ENCODE measurements around the gene CARD11. TPM values are rescaled to one million over a fixed set of nuclear protein-coding genes. Genes with fewer than 3 reads are reported as not detected.

CARD11 gene
- total RNA-seq, 1 donor: not detected

- no peak for TF ChIP-seq CTCF (IDR thresholded peaks at IDR 0.05; ENCODE audit: insufficient read depth, low read depth, low read length)
- no peak overlapping the region for H3K4me3 ChIP-seq (ENCODE audit: low read depth, low read length)
- no peak for DNase-seq (ENCODE audit: low read depth)
Observed at GRCh38 chr7:2943851-2944601, 99.6 kb downstream of the CARD11 start.

- no peak for DNase-seq (ENCODE audit: low read depth)
- H3K4me3 ChIP-seq (ENCODE audit: low read depth, low read length): no peak overlapping the region
- TF ChIP-seq CTCF (IDR thresholded peaks at IDR 0.05; ENCODE audit: insufficient read depth, low read depth, low read length): no peak
Observed at GRCh38 chr7:2941216-2941859, 102.3 kb downstream of the CARD11 start.

DNA sequence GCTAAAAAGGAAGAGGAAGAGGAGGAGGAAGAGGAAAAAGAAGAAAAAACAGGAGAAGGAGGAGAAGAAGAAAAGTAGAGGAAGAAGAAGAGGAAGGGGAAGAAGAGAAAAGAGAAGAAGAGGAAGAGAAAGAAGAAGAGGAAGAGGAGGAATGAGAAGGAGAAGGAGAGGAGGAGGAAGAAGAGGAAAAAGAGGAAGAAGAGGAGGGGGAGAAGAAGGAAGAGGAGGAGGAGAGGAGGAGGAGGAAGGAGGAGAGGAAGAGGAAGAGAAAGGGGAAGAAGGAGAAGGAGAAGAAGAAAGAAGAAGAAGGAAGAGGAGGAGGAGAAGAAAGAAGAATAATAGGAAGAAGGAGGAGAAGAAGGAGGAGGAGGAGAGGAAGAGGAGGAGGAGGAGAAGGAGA is 103.2 kb downstream of the CARD11 start:
- H3K4me3 ChIP-seq (ENCODE audit: low read depth, low read length): no peak overlapping the region
- no peak for TF ChIP-seq CTCF (IDR thresholded peaks at IDR 0.05; ENCODE audit: insufficient read depth, low read depth, low read length)
- DNase-seq (ENCODE audit: low read depth): no peak

GRCh38 chr7:2939193-2939885 is 104.3 kb downstream of the CARD11 start:
- TF ChIP-seq CTCF (IDR thresholded peaks at IDR 0.05; ENCODE audit: insufficient read depth, low read depth, low read length): no peak
- H3K4me3 ChIP-seq (ENCODE audit: low read depth, low read length): no peak overlapping the region
- no peak for DNase-seq (ENCODE audit: low read depth)

- DNase-seq (ENCODE audit: low read depth): no peak
- no peak for TF ChIP-seq CTCF (IDR thresholded peaks at IDR 0.05; ENCODE audit: insufficient read depth, low read depth, low read length)
- H3K4me3 ChIP-seq (ENCODE audit: low read depth, low read length): no peak overlapping the region
Observed at GRCh38 chr7:2938514-2939192, 105.0 kb downstream of the CARD11 start.

GRCh38 chr7:2937701-2938513 is 105.8 kb downstream of the CARD11 start:
- no peak for TF ChIP-seq CTCF (IDR thresholded peaks at IDR 0.05; ENCODE audit: insufficient read depth, low read depth, low read length)
- H3K4me3 ChIP-seq (ENCODE audit: low read depth, low read length): no peak overlapping the region
- DNase-seq (ENCODE audit: low read depth): no peak
